Nephron (organoid): ENCODE data around the gene COL18A1.

ENCODE experiments used
- H3K27ac Mint-ChIP-seq, 3 experiments: 2 replicates each; pipeline ENCODE4 v1.8.0; 2020; ENCODE audit warnings: mixed read lengths in 3 of 3, mild to moderate bottlenecking in 2 of 3, moderate library complexity in 1 of 3
- H3K27me3 Mint-ChIP-seq: 2 replicates; pipeline ENCODE4 v1.8.0; 2021; ENCODE audit warnings: low read depth, mild to moderate bottlenecking, moderate library complexity, mixed read lengths
- H3K36me3 Mint-ChIP-seq: 2 replicates; pipeline ENCODE4 v1.8.0; 2020; ENCODE audit warnings: low read depth, mixed read lengths
- H3K4me1 Mint-ChIP-seq: 2 replicates; pipeline ENCODE4 v1.8.0; 2020; ENCODE audit warnings: mixed read lengths
- H3K4me3 Mint-ChIP-seq, 3 experiments: 2 replicates each; pipeline ENCODE4 v1.8.0; 2020; ENCODE audit warnings: mild to moderate bottlenecking in 3 of 3, mixed read lengths in 3 of 3, moderate library complexity in 2 of 3
- H3K9me3 Mint-ChIP-seq: 2 replicates; pipeline ENCODE4 v1.8.0; 2020; ENCODE audit warnings: mixed read lengths
- CTCF ChIP-seq, 3 experiments: fragments of 200-600 bp; sonication (generic); IDR thresholded peaks; one replicate each; pipeline ENCODE4 v1.5.0; 2021; ENCODE audit warnings: antibody characterized with exemption in 3 of 3; ENCODE audit not compliant: unreplicated experiment in 3 of 3

COL18A1 gene

GRCh38 chr21:45475004-45475685 lies 70.2 kb downstream of the COL18A1 start:
- no peak overlapping the region for H3K27ac Mint-ChIP-seq
- H3K36me3 Mint-ChIP-seq: peaks cover 23% of the 10 kb centered on the region
- H3K9me3 Mint-ChIP-seq: no peaks in the 10 kb centered on the region
- H3K27me3 Mint-ChIP-seq: no peaks in the 10 kb centered on the region
- peaks cover 31% of the 10 kb centered on the region for H3K4me1 Mint-ChIP-seq
- no peak for TF ChIP-seq CTCF (IDR thresholded peaks at IDR 0.05; ENCODE audit: unreplicated experiment in 3 of 3)
- H3K4me3 Mint-ChIP-seq: no peak overlapping the region

- Mint-ChIP-seq H3K27me3 (no peaks in the 10 kb centered on the region), H3K4me1 (peaks cover 23% of the 10 kb centered on the region), H3K27ac (no peak overlapping the region), H3K36me3 (peaks cover 23% of the 10 kb centered on the region), H3K4me3 (no peak overlapping the region), H3K9me3 (no peaks in the 10 kb centered on the region)
- TF ChIP-seq CTCF (IDR thresholded peaks at IDR 0.05; ENCODE audit: unreplicated experiment in 3 of 3): no peak
These were observed 71.0 kb downstream of the COL18A1 start for GRCh38 chr21:45475797-45476570.

- TF ChIP-seq CTCF (IDR thresholded peaks at IDR 0.05; ENCODE audit: unreplicated experiment in 3 of 3): no peak
- Mint-ChIP-seq H3K4me3 (no peak overlapping the region), H3K27ac (peak overlapping the region in 1 of 3 experiments; percentile 11), H3K9me3 (no peaks in the 10 kb centered on the region), H3K36me3 (peaks cover 23% of the 10 kb centered on the region), H3K27me3 (no peaks in the 10 kb centered on the region), H3K4me1 (peaks cover 17% of the 10 kb centered on the region)
These were observed 71.6 kb downstream of the COL18A1 start for GRCh38 chr21:45476582-45476981.

GRCh38 chr21:45477176-45478114 lies 72.5 kb downstream of the COL18A1 start:
- no peak overlapping the region for H3K4me3 Mint-ChIP-seq
- peaks cover 23% of the 10 kb centered on the region for H3K36me3 Mint-ChIP-seq
- peak overlapping the region; percentile 44 to 79 (median 75) for H3K27ac Mint-ChIP-seq
- no peaks in the 10 kb centered on the region for H3K9me3 Mint-ChIP-seq
- no peak for TF ChIP-seq CTCF (IDR thresholded peaks at IDR 0.05; ENCODE audit: unreplicated experiment in 3 of 3)
- no peaks in the 10 kb centered on the region for H3K27me3 Mint-ChIP-seq
- peaks cover 15% of the 10 kb centered on the region for H3K4me1 Mint-ChIP-seq

GRCh38 chr21:45478115-45478801 lies 73.3 kb downstream of the COL18A1 start:
- Mint-ChIP-seq H3K36me3 (peaks cover 23% of the 10 kb centered on the region), H3K27me3 (no peaks in the 10 kb centered on the region), H3K9me3 (no peaks in the 10 kb centered on the region), H3K27ac (peak overlapping the region; percentile 44 to 79 (median 75)), H3K4me1 (peaks cover 15% of the 10 kb centered on the region), H3K4me3 (peak overlapping the region in 2 of 3 experiments; percentile 24 to 33)
- TF ChIP-seq CTCF (IDR thresholded peaks at IDR 0.05; ENCODE audit: unreplicated experiment in 3 of 3): peak; percentile 77 to 87 (median 87)
